WTC11 (cell line): ENCODE measurements around the gene ZNF213. TPM values are rescaled to one million over a fixed set of nuclear protein-coding genes. Genes with fewer than 3 reads are reported as not detected.

Source experiments
- ATAC-seq: fragments of 200-7000 bp; cut with Tn5 transposase; 2 replicates; pipeline ENCODE4 v1.10.0; 2021; ENCODE audit warnings: mild to moderate bottlenecking, moderate library complexity
- CTCF ChIA-PET: fragments of 300-600 bp; sonication (Branson Sonifier 250); formaldehyde crosslinking; loops from one replicate; lab custom pipeline; 2021; ENCODE audit warnings: antibody characterized with exemption; lab: Charles Lee
- POLR2A ChIA-PET: fragments of 350-600 bp; sonication (Branson Sonifier 250); formaldehyde crosslinking; loops from one replicate; lab custom pipeline; 2021; ENCODE audit warnings: antibody characterized with exemption; lab: Charles Lee
- DNase-seq: peaks from one replicate; pipeline ENCODE4 v3.0.0; 2021; ENCODE audit warnings: low spot score
- H3K27ac Mint-ChIP-seq: 2 replicates; pipeline ENCODE4 v1.8.0; 2021; ENCODE audit warnings: mixed read lengths
- H3K27me3 Mint-ChIP-seq: 2 replicates; pipeline ENCODE4 v1.8.0; 2021; ENCODE audit warnings: low read depth, mild to moderate bottlenecking, moderate library complexity, mixed read lengths
- H3K36me3 Mint-ChIP-seq: 2 replicates; pipeline ENCODE4 v1.8.0; 2021; ENCODE audit warnings: mixed read lengths
- H3K4me1 Mint-ChIP-seq: 2 replicates; pipeline ENCODE4 v1.8.0; 2022; ENCODE audit warnings: mixed read lengths
- H3K4me3 Mint-ChIP-seq: 2 replicates; pipeline ENCODE4 v1.8.0; 2021; ENCODE audit warnings: mild to moderate bottlenecking, moderate library complexity, mixed read lengths
- H3K9me3 Mint-ChIP-seq: 2 replicates; pipeline ENCODE4 v1.8.0; 2021; ENCODE audit warnings: mixed read lengths
- AR ChIP-seq: fragments of 250-450 bp; sonication (Bioruptor Pico); IDR thresholded peaks from 2 replicates; pipeline ENCODE4 v1.9.0; 2021; ENCODE audit warnings: mild to moderate bottlenecking
- GTF2I ChIP-seq: fragments of 250-450 bp; sonication (Bioruptor Pico); conservative IDR thresholded peaks from 2 replicates; pipeline ENCODE4 v1.4.0; 2021; ENCODE audit warnings: mild to moderate bottlenecking
- HMGXB4 ChIP-seq: sonication (generic); formaldehyde crosslinking; IDR thresholded peaks from 2 replicates; pipeline ENCODE4 v1.8.1; 2023; ENCODE audit warnings: mild to moderate bottlenecking, moderate library complexity, missing genetic modification reagents
- NFE2L1 ChIP-seq: sonication (generic); formaldehyde crosslinking; IDR thresholded peaks from 2 replicates; pipeline ENCODE4 v1.8.1; 2023; ENCODE audit warnings: missing genetic modification reagents
- RELA ChIP-seq: sonication (generic); formaldehyde crosslinking; IDR thresholded peaks from 2 replicates; pipeline ENCODE4 v1.8.1; 2022; ENCODE audit warnings: missing genetic modification reagents, mild to moderate bottlenecking, borderline replicate concordance
- USF1 ChIP-seq: sonication (generic); formaldehyde crosslinking; IDR thresholded peaks from 2 replicates; pipeline ENCODE4 v1.8.0; 2022; ENCODE audit warnings: mild to moderate bottlenecking, missing genetic modification reagents
- USF2 ChIP-seq: sonication (generic); formaldehyde crosslinking; IDR thresholded peaks from 2 replicates; pipeline ENCODE4 v1.8.1; 2023; ENCODE audit warnings: mild to moderate bottlenecking, missing genetic modification reagents, moderate library complexity
- ZBTB43 ChIP-seq: sonication (generic); formaldehyde crosslinking; IDR thresholded peaks from 2 replicates; pipeline ENCODE4 v1.8.1; 2023; ENCODE audit warnings: mild to moderate bottlenecking, missing genetic modification reagents
- ZNF671 ChIP-seq: fragments of 250-450 bp; sonication (Bioruptor Pico); IDR thresholded peaks from 2 replicates; pipeline ENCODE4 v1.8.0; 2021; ENCODE audit warnings: mild to moderate bottlenecking
- total RNA-seq: library from RNA; stranded (reverse); gene quantifications from 3 replicates; pipeline ENCODE4 v1.2.3, GENCODE V29; 2021
- TF ChIP-seq, protein P1 (sequence below): sonication (generic); formaldehyde crosslinking; IDR thresholded peaks from 2 replicates; pipeline ENCODE4 v1.8.1; 2023; ENCODE audit warnings: mild to moderate bottlenecking, missing genetic modification reagents, moderate library complexity
- TF ChIP-seq, protein P2 (sequence below): sonication (generic); formaldehyde crosslinking; IDR thresholded peaks from 2 replicates; pipeline ENCODE4 v1.8.1; 2023; ENCODE audit warnings: mild to moderate bottlenecking, missing genetic modification reagents
- TF ChIP-seq, protein P3 (sequence below): sonication (generic); formaldehyde crosslinking; IDR thresholded peaks from 2 replicates; pipeline ENCODE4 v1.8.0; 2022; ENCODE audit warnings: mild to moderate bottlenecking, missing genetic modification reagents

ZNF213 gene
- total RNA-seq, 1 experiment from 2014 or later: 11.6 TPM

DNA sequence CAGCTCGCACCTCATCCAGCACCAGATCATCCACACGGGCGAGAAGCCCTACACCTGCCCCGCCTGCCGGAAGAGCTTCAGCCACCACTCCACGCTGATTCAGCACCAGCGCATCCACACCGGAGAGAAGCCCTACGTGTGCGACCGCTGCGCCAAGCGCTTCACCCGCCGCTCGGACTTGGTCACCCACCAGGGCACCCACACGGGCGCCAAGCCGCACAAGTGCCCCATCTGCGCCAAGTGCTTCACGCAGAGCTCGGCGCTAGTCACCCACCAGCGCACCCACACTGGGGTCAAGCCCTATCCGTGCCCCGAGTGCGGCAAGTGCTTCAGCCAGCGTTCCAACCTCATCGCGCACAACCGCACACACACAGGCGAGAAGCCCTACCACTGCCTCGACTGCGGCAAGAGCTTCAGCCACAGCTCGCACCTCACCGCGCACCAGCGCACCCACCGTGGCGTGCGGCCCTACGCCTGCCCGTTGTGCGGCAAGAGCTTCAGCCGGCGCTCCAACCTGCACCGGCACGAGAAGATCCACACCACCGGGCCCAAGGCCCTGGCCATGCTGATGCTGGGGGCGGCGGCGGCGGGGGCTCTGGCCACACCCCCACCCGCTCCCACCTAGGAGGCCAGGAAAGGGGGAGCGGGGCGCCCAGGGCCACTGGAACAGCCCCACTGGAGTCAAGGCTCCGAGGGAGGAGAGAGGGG lies 15.0 kb upstream of the ZNF213 start (continued):
- TF ChIP-seq ZBTB43 (CRISPR knock-in tag): no peak
- no peak for TF ChIP-seq GTF2I (CRISPR knock-in tag)
- no peak for TF ChIP-seq AR
- TF ChIP-seq, protein P1, sequence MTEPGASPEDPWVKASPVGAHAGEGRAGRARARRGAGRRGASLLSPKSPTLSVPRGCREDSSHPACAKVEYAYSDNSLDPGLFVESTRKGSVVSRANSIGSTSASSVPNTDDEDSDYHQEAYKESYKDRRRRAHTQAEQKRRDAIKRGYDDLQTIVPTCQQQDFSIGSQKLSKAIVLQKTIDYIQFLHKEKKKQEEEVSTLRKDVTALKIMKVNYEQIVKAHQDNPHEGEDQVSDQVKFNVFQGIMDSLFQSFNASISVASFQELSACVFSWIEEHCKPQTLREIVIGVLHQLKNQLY: no peak
- TF ChIP-seq USF2 (CRISPR knock-in tag): no peak

DNA sequence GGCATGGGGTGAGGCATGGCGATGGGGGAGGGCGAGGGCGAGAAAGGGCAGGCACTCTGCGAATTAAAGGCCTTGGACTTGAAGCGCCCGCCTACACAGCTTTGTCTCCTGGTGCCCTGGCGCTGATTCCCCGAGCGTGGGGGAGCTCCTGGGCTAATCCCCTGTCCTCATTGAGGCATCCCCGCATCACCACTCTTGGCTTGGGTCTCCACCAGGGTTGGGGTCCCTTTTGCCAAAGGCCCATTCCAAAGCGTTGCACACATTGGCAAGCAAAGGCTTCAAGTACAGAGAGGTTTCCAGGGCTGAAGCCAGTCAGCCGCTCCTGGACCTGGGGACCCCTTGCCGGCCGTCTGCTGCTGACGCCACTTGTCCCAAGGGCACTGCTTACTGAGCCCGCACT lies 14.4 kb upstream of the ZNF213 start:
- H3K36me3 Mint-ChIP-seq: peaks cover 23% of the 10 kb centered on the region
- TF ChIP-seq RELA (no peak), HMGXB4 (no peak), NFE2L1 (CRISPR knock-in tag) (no peak), ZNF671 (CRISPR knock-in tag) (no peak), USF1 (CRISPR knock-in tag) (no peak)
- TF ChIP-seq, protein P2, sequence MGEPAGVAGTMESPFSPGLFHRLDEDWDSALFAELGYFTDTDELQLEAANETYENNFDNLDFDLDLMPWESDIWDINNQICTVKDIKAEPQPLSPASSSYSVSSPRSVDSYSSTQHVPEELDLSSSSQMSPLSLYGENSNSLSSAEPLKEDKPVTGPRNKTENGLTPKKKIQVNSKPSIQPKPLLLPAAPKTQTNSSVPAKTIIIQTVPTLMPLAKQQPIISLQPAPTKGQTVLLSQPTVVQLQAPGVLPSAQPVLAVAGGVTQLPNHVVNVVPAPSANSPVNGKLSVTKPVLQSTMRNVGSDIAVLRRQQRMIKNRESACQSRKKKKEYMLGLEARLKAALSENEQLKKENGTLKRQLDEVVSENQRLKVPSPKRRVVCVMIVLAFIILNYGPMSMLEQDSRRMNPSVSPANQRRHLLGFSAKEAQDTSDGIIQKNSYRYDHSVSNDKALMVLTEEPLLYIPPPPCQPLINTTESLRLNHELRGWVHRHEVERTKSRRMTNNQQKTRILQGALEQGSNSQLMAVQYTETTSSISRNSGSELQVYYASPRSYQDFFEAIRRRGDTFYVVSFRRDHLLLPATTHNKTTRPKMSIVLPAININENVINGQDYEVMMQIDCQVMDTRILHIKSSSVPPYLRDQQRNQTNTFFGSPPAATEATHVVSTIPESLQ (CRISPR knock-in tag): no peak
- TF ChIP-seq, protein P3, sequence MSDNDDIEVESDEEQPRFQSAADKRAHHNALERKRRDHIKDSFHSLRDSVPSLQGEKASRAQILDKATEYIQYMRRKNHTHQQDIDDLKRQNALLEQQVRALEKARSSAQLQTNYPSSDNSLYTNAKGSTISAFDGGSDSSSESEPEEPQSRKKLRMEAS (CRISPR knock-in tag): no peak
- TF ChIP-seq, all 79 proteins: peak for 0
- no peaks in the 10 kb centered on the region for H3K27me3 Mint-ChIP-seq
- no peaks in the 10 kb centered on the region for H3K9me3 Mint-ChIP-seq
- H3K4me1 Mint-ChIP-seq: peaks cover 12% of the 10 kb centered on the region
- H3K4me3 Mint-ChIP-seq: no peak overlapping the region
- ChIA-PET CTCF (interaction anchor here (0.6 to 4.7 kb wide), 6 partner anchors 9 to 246 kb away, joined by 3 to 23 read pairs (median 4); partner anchors contain the start of gene ZNF213), POLR2A (interaction anchor here (0.6 kb wide), 1 partner anchor 15 kb away, joined by 3 read pairs; no protein-coding TSS in a partner anchor)
- no peak for DNase-seq
- no peak overlapping the region for H3K27ac Mint-ChIP-seq
- no peak for ATAC-seq
